Tongue (tissue), 2 donors: ENCODE data around the gene ABI3BP. TPM values are rescaled to one million over a fixed set of nuclear protein-coding genes. Genes with fewer than 3 reads are reported as not detected.
"Not testable (repeated sequence)": the region's sequence is repeated elsewhere in the genome, so short reads cannot be mapped to it uniquely, and the experiment has no call there.

Experiments
- DNase-seq: peaks from one replicate; pipeline ENCODE4 v3.0.0-alpha.2; 2015
- total RNA-seq: library from RNA; depleted of rRNA; stranded (reverse); fragments of >200 nt; gene quantifications from one replicate; pipeline ENCODE4 v1.2.3, GENCODE V29; 2014

ABI3BP gene
- total RNA-seq, 1 donor from 2014 or later, result 88.9 TPM

DNA sequence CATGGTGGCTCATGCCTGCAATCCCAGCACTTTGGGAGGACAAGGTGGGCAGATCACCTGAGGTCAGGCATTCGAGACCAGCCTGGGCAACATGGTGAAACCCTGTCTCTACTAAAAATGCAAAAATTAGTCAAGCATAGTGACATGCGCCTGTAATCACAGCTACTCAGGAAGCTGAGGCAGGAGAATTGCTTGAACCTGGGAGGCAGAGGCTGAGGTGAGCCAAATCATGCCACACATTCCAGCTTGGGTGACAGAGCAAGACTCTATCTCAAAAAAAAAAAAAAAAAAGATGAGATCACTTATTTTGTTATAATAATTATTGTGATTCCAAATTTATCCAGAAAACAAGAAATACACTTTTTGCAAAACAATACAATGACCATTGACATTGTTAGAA, 47.1 kb downstream of the ABI3BP start:
- not testable (repeated sequence) for DNase-seq

GRCh38 chr3:100941451-100941850, 51.8 kb downstream of the ABI3BP start:
- DNase-seq, result no peak

DNA sequence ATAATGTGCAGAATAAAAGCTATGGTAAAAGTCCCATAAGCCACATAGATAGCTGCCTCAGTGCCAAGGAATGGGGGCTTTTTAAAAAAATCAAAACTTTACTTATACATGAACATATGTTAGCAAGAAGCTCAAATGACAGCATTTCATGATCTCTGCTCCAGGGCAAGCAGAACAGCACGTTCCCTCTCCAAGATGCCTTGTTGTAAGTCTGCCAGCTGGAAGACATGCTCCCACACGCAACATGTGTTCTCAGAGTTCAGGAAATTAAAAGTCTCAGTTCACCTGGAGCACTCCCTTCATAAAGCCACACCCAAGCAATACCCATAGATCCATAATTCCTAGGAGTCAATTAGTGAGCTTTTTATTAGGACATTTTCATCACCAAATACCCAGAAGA, 52.2 kb downstream of the ABI3BP start:
- DNase-seq, result peak; percentile 85

DNA sequence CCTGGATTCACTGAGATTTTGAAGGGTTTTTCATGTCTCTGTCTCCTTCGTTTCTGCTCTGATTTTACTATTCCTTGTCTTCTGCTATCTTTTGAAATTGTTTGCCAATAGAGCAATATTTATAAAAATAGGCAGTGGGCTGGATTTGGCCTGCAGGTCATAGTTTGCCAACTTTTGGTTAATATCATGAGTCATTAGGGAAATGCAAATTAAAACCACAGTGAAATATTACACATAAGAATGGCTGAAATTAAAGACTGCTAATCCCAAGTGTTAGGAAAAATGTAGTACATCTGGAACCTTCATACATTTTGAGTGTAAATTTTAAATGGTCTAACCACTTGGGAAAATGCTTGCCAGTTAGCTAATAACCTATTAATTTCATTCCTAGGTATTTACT, 56.3 kb downstream of the ABI3BP start:
- DNase-seq, result no peak

- no peak for DNase-seq
Measured at GRCh38 chr3:100932491-100932890, 60.7 kb downstream of the ABI3BP start.

GRCh38 chr3:100928638-100929428, 64.4 kb downstream of the ABI3BP start:
- DNase-seq, result no peak

GRCh38 chr3:100927775-100928174, 65.4 kb downstream of the ABI3BP start:
- no peak for DNase-seq

DNA sequence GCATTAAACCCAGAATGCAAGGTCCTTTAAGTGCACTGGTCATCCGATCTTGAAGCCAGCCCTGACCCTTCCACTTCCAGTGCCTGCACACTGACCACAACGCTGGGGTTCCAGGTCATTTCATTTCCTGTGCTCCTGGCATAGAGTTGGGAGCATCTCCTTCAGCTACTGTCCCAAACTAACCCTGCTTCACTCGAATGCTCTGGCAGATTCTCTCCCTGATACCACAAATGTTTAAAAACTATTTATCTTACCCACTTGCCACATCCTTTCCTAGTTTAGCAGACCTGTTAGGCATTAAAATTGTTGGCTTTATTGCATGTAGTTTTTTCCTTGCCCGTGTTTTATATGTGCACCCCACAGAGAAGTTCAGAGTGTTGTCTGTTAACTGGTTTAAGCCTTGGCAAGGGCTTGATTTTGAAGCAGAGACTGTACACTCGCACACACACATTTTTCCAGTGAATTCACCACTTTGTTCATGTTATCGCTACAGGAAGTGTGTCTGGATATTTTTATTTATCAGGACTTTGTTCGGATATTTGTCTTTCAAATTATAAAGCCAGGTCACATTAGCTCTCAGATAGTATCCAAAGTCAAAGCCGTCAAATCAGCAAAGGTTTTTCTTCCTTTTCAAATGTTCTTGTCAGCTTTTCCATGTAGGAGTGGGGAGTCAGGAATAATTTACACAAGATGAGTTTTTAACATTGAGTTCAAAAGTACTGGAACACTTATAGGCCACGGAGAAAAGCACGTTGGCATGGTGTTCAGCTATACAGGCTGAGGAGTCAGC, 77.3 kb downstream of the ABI3BP start:
- DNase-seq, result no peak

GRCh38 chr3:100913870-100914648, 79.2 kb downstream of the ABI3BP start:
- DNase-seq, result no peak

DNA sequence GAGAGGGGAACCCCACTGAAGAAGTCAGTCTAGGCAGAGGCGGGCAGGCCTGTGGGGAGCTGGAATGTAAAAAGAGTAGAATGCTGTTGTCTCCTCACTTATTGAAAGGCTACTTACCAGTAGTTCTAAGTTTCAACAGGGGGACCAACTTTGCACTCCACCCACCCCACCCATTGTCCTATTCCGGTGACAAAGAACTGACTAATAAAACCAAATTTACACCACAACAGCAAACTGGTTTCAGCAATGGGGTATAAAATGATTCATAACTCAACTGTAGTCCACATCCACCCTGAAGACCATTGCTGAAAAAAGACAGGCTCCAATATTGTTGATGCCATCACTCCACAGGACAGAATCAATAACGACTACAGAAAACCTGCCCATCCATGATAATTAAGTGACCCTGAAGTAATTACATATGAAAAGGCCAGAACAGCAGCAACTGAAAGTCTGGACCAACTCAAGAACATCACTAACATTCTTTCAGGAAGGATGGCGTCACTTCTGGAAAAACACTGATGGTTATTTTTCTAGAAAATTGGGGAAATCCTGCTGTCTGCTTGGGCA, 80.2 kb downstream of the ABI3BP start:
- no peak for DNase-seq

DNA sequence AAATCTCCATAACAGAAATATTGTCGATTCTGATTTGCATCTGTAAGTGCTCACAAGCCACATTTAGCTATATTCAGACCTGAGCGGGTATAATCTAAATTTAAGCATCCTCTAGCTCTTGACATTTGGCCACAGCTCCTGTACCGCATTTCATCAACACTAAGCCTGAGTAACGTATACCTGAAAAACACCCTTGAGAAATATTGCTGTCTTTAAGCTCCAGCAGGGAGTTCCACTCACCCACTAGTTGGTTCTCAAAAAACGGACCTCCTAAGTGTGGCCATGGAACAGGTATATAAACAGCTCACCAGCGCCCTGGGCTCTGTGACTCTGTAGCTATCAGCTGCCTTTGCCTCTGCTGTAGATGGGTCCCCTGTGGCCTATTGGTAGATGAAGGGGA, 80.7 kb downstream of the ABI3BP start:
- no peak for DNase-seq

- no peak for DNase-seq
Measured at GRCh38 chr3:100911956-100912355, 81.3 kb downstream of the ABI3BP start.

- no peak for DNase-seq
Measured at GRCh38 chr3:100910986-100911385, 82.2 kb downstream of the ABI3BP start.

DNA sequence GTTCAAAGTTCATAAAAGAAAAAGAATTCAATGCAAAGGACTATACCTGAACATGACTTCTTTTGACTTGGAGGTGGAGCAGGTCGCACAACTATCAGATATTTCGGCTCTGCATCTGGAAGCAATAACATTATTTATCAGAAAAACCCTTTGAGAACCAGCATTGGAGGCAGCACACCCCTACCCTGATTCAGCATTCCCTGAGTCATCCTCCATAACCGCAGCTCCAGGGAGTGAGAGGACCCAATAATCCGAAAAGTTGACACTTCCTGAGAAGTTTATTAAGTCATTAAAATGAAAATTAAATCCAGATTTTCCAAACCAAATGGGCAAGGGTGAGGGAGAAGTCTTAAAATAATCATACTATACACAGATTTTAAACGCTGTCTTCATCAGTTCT, 90.6 kb downstream of the ABI3BP start:
- DNase-seq, result no peak

GRCh38 chr3:100900671-100901335, 92.4 kb downstream of the ABI3BP start:
- no peak for DNase-seq

GRCh38 chr3:100899440-100900091, 93.7 kb downstream of the ABI3BP start:
- DNase-seq, result no peak

DNA sequence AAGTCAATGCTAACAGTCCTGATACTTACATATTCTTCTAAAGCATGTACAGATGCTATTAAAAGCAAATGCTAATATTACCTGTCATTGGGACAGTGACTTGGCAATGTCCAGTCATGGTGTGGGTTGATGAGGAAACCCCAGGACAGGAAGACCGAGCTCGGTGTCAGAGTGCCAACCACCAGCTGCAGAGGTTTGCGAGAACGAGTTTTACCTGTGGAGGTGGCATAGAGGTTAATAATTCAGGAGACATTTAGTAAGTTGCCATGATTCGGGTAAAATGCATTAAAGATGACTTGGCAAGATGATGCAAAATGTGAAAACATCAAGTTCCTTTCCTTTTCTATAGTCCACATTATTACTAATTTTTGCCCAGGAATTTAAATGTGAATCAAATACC, 94.5 kb downstream of the ABI3BP start:
- no peak for DNase-seq

- DNase-seq, result no peak
Measured at GRCh38 chr3:100896994-100897393, 96.2 kb downstream of the ABI3BP start.

- no peak for DNase-seq
Measured at GRCh38 chr3:100893590-100893989, 99.6 kb downstream of the ABI3BP start.

DNA sequence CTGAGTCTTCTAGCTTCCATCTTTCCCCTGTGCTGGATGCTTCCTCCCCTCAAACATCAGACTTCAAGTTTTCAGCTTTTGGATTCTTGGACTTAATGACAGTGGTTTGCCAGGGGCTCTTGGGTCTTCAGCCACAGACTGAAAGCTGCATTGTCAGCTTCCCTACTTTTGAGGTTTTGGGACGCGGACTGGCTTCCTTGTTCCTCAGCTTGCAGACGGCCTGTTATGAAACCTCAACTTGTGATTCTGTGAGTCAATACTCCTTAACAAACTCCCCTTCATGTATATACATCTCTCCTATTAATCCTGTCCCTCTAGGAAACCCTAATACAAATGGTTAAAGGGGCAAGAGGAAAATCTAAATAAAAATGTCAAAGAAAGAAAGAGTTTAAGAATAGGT, 100.1 kb downstream of the ABI3BP start:
- no peak for DNase-seq

- DNase-seq, result no peak
Measured at GRCh38 chr3:100891827-100892226, 101.4 kb downstream of the ABI3BP start.
